Measurements from ENCODE around the gene HMBS. TPM values are rescaled to one million over a fixed set of nuclear protein-coding genes. Genes with fewer than 3 reads are reported as not detected.

The HMBS gene
- total RNA-seq, 1 experiment from 2014 or later: 61.6 TPM

DNA sequence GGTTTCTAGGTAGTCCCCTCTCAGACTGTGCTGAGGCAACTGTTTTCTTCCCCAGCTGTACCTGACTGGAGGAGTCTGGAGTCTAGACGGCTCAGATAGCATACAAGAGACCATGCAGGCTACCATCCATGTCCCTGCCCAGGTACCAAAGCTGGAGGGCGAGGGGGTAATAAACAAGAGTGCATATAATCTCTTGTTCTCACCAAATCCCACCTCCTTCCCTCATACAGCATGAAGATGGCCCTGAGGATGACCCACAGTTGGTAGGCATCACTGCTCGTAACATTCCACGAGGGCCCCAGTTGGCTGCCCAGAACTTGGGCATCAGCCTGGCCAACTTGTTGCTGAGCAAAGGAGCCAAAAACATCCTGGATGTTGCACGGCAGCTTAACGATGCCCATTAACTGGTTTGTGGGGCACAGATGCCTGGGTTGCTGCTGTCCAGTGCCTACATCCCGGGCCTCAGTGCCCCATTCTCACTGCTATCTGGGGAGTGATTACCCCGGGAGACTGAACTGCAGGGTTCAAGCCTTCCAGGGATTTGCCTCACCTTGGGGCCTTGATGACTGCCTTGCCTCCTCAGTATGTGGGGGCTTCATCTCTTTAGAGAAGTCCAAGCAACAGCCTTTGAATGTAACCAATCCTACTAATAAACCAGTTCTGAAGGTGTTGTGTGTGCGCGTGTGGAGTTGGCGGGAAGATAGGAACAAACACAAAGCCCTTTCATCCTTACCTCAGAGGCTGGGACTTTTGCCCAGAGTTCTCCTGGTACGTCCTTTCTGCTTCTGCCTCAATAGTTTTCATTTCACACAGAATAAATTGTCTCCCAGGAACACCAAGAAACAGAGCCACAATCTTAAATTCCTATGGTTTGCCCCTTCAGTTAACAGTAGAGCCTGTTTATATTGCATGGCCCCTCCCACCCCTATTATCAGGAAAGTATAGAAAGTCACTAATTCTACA lies 8.5 kb downstream of the HMBS start:
- DNase-seq (ENCODE audit: low read depth, low spot score): no peak
- CTCF ChIA-PET: interaction anchor here (0.5 kb wide), 1 partner anchor 294 kb away, joined by 4 read pairs; no protein-coding TSS in a partner anchor
- TF ChIP-seq, protein P1, sequence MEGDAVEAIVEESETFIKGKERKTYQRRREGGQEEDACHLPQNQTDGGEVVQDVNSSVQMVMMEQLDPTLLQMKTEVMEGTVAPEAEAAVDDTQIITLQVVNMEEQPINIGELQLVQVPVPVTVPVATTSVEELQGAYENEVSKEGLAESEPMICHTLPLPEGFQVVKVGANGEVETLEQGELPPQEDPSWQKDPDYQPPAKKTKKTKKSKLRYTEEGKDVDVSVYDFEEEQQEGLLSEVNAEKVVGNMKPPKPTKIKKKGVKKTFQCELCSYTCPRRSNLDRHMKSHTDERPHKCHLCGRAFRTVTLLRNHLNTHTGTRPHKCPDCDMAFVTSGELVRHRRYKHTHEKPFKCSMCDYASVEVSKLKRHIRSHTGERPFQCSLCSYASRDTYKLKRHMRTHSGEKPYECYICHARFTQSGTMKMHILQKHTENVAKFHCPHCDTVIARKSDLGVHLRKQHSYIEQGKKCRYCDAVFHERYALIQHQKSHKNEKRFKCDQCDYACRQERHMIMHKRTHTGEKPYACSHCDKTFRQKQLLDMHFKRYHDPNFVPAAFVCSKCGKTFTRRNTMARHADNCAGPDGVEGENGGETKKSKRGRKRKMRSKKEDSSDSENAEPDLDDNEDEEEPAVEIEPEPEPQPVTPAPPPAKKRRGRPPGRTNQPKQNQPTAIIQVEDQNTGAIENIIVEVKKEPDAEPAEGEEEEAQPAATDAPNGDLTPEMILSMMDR (IDR thresholded peaks at IDR 0.05): no peak
- peak; percentile 30; the same call in 1 of the 2 replicates for TF ChIP-seq SIN3A (IDR thresholded peaks at IDR 0.05; ENCODE audit: borderline replicate concordance, insufficient read depth, low read depth, low read length)
- no peak for TF ChIP-seq TCF7L2 (IDR thresholded peaks at IDR 0.05; ENCODE audit: low read depth, low read length)
- no peak; the same call in 1 of the 2 replicates for TF ChIP-seq POLR2AphosphoS5 (IDR thresholded peaks at IDR 0.05; ENCODE audit: low read depth, low read length)
- TF ChIP-seq, protein P2, sequence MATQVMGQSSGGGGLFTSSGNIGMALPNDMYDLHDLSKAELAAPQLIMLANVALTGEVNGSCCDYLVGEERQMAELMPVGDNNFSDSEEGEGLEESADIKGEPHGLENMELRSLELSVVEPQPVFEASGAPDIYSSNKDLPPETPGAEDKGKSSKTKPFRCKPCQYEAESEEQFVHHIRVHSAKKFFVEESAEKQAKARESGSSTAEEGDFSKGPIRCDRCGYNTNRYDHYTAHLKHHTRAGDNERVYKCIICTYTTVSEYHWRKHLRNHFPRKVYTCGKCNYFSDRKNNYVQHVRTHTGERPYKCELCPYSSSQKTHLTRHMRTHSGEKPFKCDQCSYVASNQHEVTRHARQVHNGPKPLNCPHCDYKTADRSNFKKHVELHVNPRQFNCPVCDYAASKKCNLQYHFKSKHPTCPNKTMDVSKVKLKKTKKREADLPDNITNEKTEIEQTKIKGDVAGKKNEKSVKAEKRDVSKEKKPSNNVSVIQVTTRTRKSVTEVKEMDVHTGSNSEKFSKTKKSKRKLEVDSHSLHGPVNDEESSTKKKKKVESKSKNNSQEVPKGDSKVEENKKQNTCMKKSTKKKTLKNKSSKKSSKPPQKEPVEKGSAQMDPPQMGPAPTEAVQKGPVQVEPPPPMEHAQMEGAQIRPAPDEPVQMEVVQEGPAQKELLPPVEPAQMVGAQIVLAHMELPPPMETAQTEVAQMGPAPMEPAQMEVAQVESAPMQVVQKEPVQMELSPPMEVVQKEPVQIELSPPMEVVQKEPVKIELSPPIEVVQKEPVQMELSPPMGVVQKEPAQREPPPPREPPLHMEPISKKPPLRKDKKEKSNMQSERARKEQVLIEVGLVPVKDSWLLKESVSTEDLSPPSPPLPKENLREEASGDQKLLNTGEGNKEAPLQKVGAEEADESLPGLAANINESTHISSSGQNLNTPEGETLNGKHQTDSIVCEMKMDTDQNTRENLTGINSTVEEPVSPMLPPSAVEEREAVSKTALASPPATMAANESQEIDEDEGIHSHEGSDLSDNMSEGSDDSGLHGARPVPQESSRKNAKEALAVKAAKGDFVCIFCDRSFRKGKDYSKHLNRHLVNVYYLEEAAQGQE (IDR thresholded peaks at IDR 0.05; ENCODE audit: insufficient read depth in 1 of 2, low read depth in 2 of 2, low read length in 1 of 2): no peak
- H3K4me3 ChIP-seq (ENCODE audit: low read depth in 2 of 2, low read length in 2 of 2): peak overlapping the region; percentile 81 to 94
- in situ Hi-C loops (cut with HindIII; ENCODE audit: low pct_unique_long_range_greater_than_20kb, low sequenced_read_pairs): no loop called here
- no peaks in the 10 kb centered on the region for H3K9me3 ChIP-seq (ENCODE audit: control insufficient read depth, insufficient read depth, low read depth, low read length)
- no peak for ATAC-seq
- H3K27me3 ChIP-seq (ENCODE audit: control insufficient read depth, insufficient read depth, low read length): no peaks in the 10 kb centered on the region
- H3K27ac ChIP-seq (ENCODE audit: low read length): peak overlapping the region; percentile 84
- intact Hi-C loops (cut with micrococcal nuclease; ENCODE audit: unreplicated experiment): no loop called here
- POLR2A ChIA-PET: no interaction called here
- BruUV-seq (replicated peaks): no TSS peak
- peaks cover 12% of the 10 kb centered on the region for H3K36me3 ChIP-seq (ENCODE audit: control insufficient read depth, insufficient read depth, low read length)
- peaks cover 18% of the 10 kb centered on the region for H3K4me1 ChIP-seq (ENCODE audit: control insufficient read depth, insufficient read depth, low read length)

DNA sequence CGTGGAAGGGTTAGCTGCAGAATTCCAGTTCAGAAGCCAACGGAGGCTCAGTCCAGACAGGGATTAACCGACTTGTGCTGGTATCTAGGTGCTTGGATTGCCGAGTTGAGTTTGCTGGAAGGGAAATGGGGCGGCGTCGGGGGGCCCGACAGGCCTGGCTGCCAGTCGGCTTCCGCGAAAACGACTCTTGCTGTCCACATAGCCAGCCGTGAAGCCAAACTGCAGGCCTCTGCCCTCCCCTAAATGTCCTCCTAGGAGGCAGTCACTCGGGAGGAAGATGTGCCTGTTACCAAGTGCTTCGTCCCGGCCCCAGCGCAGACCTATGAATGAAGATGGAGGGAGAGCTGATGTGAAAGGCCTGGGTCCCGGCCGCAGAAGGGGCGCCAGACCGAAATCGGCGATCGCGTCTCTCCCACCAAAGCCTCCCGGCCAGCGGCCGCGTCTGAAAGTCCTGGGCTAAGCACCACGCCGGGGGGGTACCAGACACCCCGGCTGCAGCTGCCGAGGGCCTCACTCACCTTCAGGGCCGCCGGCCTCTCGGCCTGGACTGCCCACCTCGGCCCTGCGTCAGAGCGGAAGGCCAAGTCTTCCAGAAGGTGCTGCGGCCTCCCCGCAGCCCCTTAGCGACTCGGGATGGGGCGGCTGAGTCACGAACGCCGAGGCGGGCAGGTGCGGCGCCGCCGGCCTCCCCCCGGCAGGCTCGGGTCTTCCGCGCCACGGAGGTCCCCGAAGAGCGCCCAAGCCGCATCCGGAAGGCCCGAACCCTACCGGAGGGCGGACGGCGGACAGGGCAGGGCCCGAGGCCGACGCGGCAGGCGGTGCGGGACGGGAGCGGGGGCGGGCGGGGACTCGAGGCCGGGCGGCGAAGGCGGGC lies 9.5 kb downstream of the HMBS start:
- CTCF ChIA-PET: no interaction called here
- H3K27ac ChIP-seq (ENCODE audit: low read length): peak overlapping the region; percentile 84
- H3K9me3 ChIP-seq (ENCODE audit: control insufficient read depth, insufficient read depth, low read depth, low read length): no peaks in the 10 kb centered on the region
- H3K36me3 ChIP-seq (ENCODE audit: control insufficient read depth, insufficient read depth, low read length): peaks cover 12% of the 10 kb centered on the region
- no peaks in the 10 kb centered on the region for H3K27me3 ChIP-seq (ENCODE audit: control insufficient read depth, insufficient read depth, low read length)
- in situ Hi-C loops (cut with HindIII; ENCODE audit: low pct_unique_long_range_greater_than_20kb, low sequenced_read_pairs): no loop called here
- H3K4me3 ChIP-seq (ENCODE audit: low read depth in 2 of 2, low read length in 2 of 2): peak overlapping the region; percentile 81 to 94
- BruUV-seq (replicated peaks): TSS peak; percentile 87
- intact Hi-C loops (cut with micrococcal nuclease; ENCODE audit: unreplicated experiment): no loop called here
- DNase-seq (ENCODE audit: low read depth, low spot score): no peak
- peak; percentile 11; the same call in 1 of the 2 replicates for TF ChIP-seq SIN3A (IDR thresholded peaks at IDR 0.05; ENCODE audit: borderline replicate concordance, insufficient read depth, low read depth, low read length)
- no peak for TF ChIP-seq TCF7L2 (IDR thresholded peaks at IDR 0.05; ENCODE audit: low read depth, low read length)
- peak; percentile 59; the same call in 1 of the 2 replicates for TF ChIP-seq POLR2AphosphoS5 (IDR thresholded peaks at IDR 0.05; ENCODE audit: low read depth, low read length)
- no peak; the same call in 1 of the 2 replicates for ATAC-seq
- peaks cover 18% of the 10 kb centered on the region for H3K4me1 ChIP-seq (ENCODE audit: control insufficient read depth, insufficient read depth, low read length)
- POLR2A ChIA-PET: interaction anchor here (0.6 to 0.7 kb wide), 2 partner anchors 9 to 116 kb away, joined by 3 read pairs; no protein-coding TSS in a partner anchor
